ENCODE measurements around the gene NF1. TPM values are rescaled to one million over a fixed set of nuclear protein-coding genes. Genes with fewer than 3 reads are reported as not detected.

Gene NF1
- total RNA-seq, 1 experiment from 2014 or later = 62.4 TPM

DNA sequence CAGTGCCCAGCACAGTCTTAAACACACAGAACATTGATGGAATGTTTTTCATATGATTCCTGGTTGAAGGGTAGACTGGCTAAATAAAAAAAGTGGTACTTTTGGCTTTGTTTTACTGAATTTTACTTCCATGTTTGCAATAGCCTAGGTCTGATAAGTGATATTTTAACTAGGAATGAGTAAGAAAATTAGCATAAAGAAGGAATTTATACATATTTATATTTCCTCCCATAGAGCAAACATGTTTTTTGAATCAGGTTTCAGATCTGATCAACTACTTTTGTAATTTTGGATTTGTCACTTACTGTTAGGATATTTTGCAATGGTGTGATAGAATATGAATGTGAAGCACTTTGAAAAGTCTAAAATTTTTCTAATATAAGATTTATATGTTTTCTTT lies 7.2 kb downstream of the NF1 start:
- H3K36me3 Mint-ChIP-seq (ENCODE audit: insufficient read depth, unreplicated experiment) = peaks cover 17% of the 10 kb centered on the region
- no peak overlapping the region for H3K4me3 Mint-ChIP-seq (ENCODE audit: unreplicated experiment)
- H3K4me1 Mint-ChIP-seq (ENCODE audit: low read depth, unreplicated experiment) = peaks cover 12% of the 10 kb centered on the region
- no peak overlapping the region for H3K27ac Mint-ChIP-seq (ENCODE audit: unreplicated experiment)
- Histone ChIP-seq H3K9me3 (no peaks in the 10 kb centered on the region), H3K4me1 (no peaks in the 10 kb centered on the region), H3K27me3 (replicated peaks; ENCODE audit: control insufficient read depth, insufficient read depth, low read length) (no peaks in the 10 kb centered on the region), H3K36me3 (ENCODE audit: control insufficient read depth, insufficient read depth, low read length) (no peaks in the 10 kb centered on the region; the same call in 1 of the 2 replicates), H3K4me3 (ENCODE audit: low read depth, low read length) (no peak overlapping the region)
- BruUV-seq (replicated peaks) = no TSS peak
- DNase-seq = no peak
- intact Hi-C loops (cut with micrococcal nuclease; ENCODE audit: unreplicated experiment) = no loop called here
- H3K9me3 Mint-ChIP-seq (ENCODE audit: unreplicated experiment) = no peaks in the 10 kb centered on the region
- ChIA-PET CTCF (no interaction called here), POLR2A (interaction anchor here (0.7 kb wide), 1 partner anchor 8 kb away, joined by 5 read pairs; no protein-coding TSS in a partner anchor)
- no peaks in the 10 kb centered on the region for H3K27me3 Mint-ChIP-seq (ENCODE audit: insufficient read depth, unreplicated experiment)
- no peak for TF ChIP-seq CTCF (IDR thresholded peaks at IDR 0.05; ENCODE audit: insufficient read depth in 1 of 2, low read depth in 1 of 2, low read length in 1 of 2, severe bottlenecking in 1 of 2, unreplicated experiment in 1 of 2)

DNA sequence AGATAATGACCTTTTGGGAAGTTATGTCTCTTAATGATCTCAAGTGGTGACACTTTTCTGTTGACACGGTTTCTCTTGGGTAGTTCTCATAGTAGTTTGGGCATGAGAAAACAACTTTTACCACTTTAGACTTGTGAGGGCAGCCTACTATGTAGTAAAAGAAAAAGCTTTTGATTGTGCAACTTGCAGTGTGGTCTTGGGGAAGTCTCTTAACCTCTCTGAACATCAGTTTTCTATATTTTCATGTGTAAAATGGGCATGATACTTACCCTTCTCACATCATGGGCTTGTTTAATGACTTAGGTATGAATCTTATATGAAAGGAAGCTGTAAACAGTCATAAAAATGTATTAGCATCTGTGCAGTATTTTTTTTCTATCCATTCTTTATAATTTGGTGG lies 11.2 kb downstream of the NF1 start:
- Mint-ChIP-seq H3K36me3 (ENCODE audit: insufficient read depth, unreplicated experiment) (peaks cover 11% of the 10 kb centered on the region), H3K27me3 (ENCODE audit: insufficient read depth, unreplicated experiment) (no peaks in the 10 kb centered on the region), H3K4me3 (ENCODE audit: unreplicated experiment) (no peak overlapping the region), H3K4me1 (ENCODE audit: low read depth, unreplicated experiment) (peaks cover 15% of the 10 kb centered on the region), H3K9me3 (ENCODE audit: unreplicated experiment) (no peaks in the 10 kb centered on the region), H3K27ac (ENCODE audit: unreplicated experiment) (no peak overlapping the region)
- Histone ChIP-seq H3K9me3 (no peaks in the 10 kb centered on the region), H3K36me3 (ENCODE audit: control insufficient read depth, insufficient read depth, low read length) (no peaks in the 10 kb centered on the region; the same call in 1 of the 2 replicates), H3K27me3 (replicated peaks; ENCODE audit: control insufficient read depth, insufficient read depth, low read length) (no peaks in the 10 kb centered on the region), H3K4me3 (ENCODE audit: low read depth, low read length) (no peak overlapping the region), H3K4me1 (no peaks in the 10 kb centered on the region)
- ChIA-PET CTCF (no interaction called here), POLR2A (no interaction called here)
- DNase-seq = no peak
- no peak for TF ChIP-seq CTCF (IDR thresholded peaks at IDR 0.05; ENCODE audit: insufficient read depth in 1 of 2, low read depth in 1 of 2, low read length in 1 of 2, severe bottlenecking in 1 of 2, unreplicated experiment in 1 of 2)
- BruUV-seq (replicated peaks) = no TSS peak
- intact Hi-C loops (cut with micrococcal nuclease; ENCODE audit: unreplicated experiment) = no loop called here

DNA sequence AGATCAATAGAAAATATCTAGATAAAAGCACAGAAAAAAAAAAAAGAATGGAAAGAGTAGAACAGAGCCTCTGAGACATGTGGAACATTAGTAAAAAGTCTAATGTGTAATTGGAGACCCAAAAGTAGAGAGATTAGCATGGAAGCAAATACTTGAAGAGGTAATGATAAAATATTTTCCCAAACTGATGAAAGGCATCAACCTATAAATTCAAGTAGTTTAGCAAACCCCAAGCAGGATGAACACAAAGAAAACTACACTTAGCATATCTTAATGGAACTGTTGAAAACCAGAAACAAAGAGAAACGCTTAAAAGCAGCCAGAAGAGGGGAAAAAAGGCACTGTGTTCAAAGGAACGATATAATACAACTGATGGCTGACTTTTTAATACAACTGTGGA lies 16.4 kb downstream of the NF1 start:
- H3K9me3 ChIP-seq = no peaks in the 10 kb centered on the region
- ChIA-PET POLR2A (no interaction called here), CTCF (no interaction called here)
- no peak overlapping the region for H3K4me3 ChIP-seq (ENCODE audit: low read depth, low read length)
- no peaks in the 10 kb centered on the region for H3K4me1 ChIP-seq
- Mint-ChIP-seq H3K36me3 (ENCODE audit: insufficient read depth, unreplicated experiment) (peaks cover 11% of the 10 kb centered on the region), H3K27ac (ENCODE audit: unreplicated experiment) (no peak overlapping the region), H3K4me3 (ENCODE audit: unreplicated experiment) (no peak overlapping the region), H3K4me1 (ENCODE audit: low read depth, unreplicated experiment) (peaks cover 6% of the 10 kb centered on the region), H3K9me3 (ENCODE audit: unreplicated experiment) (no peaks in the 10 kb centered on the region), H3K27me3 (ENCODE audit: insufficient read depth, unreplicated experiment) (no peaks in the 10 kb centered on the region)
- no peaks in the 10 kb centered on the region for H3K36me3 ChIP-seq (ENCODE audit: control insufficient read depth, insufficient read depth, low read length)
- intact Hi-C loops (cut with micrococcal nuclease; ENCODE audit: unreplicated experiment) = no loop called here
- TSS peak; percentile 4 for BruUV-seq (replicated peaks)
- TF ChIP-seq CTCF (IDR thresholded peaks at IDR 0.05; ENCODE audit: insufficient read depth in 1 of 2, low read depth in 1 of 2, low read length in 1 of 2, severe bottlenecking in 1 of 2, unreplicated experiment in 1 of 2) = no peak
- no peak for DNase-seq
- no peaks in the 10 kb centered on the region for H3K27me3 ChIP-seq (replicated peaks; ENCODE audit: control insufficient read depth, insufficient read depth, low read length)

Data from Caco-2 (cell line).